HG03439 (cell line): ENCODE results near the gene TMEM79.
A peak's percentile ranks its signal among the peaks of the same experiment; 100 is the strongest.

Experiments used
- ATAC-seq: cut with Tn5 transposase; IDR thresholded peaks from one replicate; pipeline ENCODE4 v1.9.1; 2021; ENCODE audit warnings: mild to moderate bottlenecking, moderate library complexity; ENCODE audit not compliant: unreplicated experiment

The TMEM79 gene

GRCh38 chr1:156262461-156263287, 21.5 kb upstream of the TMEM79 start:
- no peak for ATAC-seq

DNA sequence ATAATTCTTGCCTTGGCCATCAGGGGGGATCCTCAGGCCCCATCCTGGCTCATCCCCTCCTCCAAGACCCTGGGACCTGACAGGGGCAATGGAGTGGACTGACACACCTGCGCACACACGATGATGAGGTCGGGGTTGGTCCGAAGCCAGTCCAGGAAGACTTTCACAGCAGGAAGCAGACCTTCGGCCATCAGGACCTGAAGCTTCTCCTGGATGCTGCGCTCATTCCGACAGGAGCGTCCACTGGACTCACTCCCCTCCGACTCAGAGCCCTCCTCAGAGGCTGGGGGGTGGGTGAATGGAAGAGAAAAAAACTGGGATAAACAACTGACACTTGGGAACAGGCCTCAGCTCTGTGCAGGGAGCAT, 20.9 kb upstream of the TMEM79 start:
- ATAC-seq, result no peak

DNA sequence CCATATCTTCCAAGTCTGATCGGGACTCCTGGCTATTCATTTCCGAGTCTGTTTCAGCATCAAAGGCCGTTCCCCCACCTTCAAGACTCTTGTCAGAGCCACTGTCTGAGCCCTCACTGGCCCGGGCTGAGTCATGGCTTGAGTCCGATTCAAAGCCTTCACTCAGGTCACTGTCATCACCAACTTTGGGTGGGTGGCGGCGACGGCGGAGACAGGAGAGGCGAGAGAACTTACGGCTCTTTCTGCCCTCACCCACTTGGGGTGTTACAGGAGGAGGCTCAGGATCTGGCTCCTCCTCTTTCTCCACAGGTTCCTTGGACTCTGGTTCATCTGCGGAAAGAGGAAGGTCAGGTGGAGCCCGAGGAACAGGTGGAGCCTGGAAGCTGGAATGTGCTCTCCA, 18.1 kb upstream of the TMEM79 start:
- no peak for ATAC-seq

DNA sequence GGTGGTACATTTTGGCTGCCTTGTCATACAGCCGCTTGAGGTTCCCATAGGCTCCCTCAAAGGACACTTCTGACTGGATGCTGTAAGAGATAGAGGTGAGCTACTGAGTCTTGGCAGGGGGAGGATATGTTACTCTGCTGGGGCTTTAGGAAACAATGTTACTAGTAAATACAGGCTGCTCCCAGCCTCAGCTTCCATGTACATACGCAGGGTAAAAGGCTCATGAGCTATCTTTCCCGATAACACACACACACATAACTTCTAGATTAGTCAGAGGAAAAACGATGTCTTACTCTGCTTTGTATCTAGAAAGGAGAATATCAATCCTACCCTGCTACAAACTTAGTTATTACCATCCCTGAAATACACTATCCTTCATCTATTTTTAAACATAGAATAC, 15.8 kb upstream of the TMEM79 start:
- no peak for ATAC-seq

DNA sequence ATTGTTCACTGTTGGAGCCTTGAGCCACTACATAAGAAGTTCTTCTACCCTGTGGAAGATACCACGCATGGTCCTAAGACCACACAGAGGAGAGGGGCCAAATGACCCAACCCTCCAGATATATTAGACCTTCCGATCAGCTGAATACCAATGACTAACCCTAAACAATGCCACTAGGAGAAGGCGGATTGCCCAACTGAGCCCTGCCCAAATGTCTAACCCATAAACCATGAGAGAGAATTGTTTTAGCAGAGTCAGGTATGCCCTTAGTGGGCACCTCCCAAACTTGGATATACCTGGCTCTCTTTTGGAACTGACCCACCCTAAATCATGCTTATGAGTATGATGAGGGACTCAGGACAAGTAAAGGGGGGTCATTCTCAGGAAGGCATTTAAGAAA, 13.8 kb upstream of the TMEM79 start:
- ATAC-seq, result no peak

GRCh38 chr1:156276532-156276931, 7.6 kb upstream of the TMEM79 start:
- ATAC-seq, result no peak

DNA sequence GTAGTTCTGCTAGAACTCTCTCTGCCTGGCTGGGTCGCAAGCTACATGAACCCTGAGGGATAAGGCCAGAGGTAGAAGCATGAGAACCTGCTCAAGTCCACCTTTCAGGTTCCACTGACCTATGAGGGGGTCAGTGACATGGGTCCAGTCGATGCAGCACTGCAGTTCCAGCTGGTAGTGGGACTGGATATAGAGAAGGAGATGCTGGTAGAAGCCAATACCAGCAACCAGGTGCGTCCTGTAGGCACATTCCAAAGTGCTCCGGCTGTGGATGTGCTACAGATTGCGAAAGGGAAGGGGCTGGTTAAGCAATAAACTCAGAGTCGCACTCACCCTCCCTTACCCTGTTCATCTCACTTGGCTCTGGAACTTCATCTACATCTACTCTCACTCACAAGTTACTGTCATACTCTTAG, 7.2 kb upstream of the TMEM79 start:
- no peak for ATAC-seq

- no peak for ATAC-seq
Observed at GRCh38 chr1:156279837-156280236, 4.3 kb upstream of the TMEM79 start.

DNA sequence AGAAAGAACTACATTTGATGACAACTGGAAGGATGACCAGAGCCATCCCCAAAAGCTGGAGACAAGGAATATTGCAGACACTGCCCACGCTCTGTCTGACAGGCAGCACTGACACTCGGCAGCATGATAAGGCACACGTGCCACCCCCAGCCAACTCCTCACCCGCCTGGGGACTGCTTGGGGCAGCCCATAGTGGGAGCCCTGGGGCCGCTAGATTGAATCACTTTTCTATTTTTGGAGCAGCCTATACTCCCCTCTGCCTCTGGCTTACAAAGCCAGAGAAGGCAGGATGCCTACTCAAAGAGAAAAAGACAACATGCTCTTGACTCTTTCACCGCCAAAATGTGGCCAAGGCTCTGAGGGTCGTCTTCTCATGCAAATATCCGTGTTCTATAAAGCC, 2.8 kb upstream of the TMEM79 start:
- no peak for ATAC-seq

DNA sequence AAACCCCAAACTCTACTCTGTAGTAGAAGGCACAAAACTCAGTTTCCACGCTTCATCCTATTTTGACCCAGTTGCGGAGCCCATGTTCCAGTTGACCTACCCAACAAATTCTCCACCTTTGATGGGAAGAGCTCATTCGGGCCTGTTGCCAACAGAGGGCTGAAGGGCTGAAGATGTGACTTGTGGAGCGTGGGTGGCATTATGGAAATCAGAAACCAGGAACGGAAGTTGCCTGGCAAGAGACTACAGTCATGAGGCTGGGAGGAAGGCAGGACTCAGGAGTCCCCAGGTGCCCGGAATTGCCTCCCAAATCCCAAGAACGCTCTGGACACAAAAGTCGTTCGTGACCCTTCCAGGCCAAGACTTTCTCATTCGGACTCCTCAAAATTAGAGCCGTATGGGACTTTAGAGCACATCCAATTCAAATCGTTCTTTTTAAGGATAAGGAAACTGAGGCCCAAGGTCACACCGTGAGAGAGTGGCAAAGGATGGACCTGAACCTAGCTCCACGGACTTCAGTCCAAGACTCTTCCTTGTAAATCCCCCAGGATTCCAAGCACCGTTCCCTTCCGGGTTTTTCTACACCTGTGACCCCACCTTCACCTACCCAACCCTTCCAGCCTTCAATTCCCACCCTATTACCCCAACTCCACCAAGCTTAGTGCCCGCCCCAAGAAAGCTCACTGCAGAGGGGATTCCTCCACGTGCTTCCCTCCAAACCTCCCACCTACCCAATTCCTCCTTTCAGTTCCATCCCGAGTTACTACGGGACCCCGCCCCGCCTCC, 2.2 kb upstream of the TMEM79 start:
- peak; percentile 11 for ATAC-seq

GRCh38 chr1:156282479-156283222, 1.5 kb upstream of the TMEM79 start, which contains the start of gene SMG5:
Gene SMG5 (minus strand): TSS chr1:156282825. CDS start chr1:156282680, 145 bp downstream.
- ATAC-seq, result peak; percentile 78

GRCh38 chr1:156283521-156283920, 604 bp upstream of the TMEM79 start:
- ATAC-seq, result no peak

DNA sequence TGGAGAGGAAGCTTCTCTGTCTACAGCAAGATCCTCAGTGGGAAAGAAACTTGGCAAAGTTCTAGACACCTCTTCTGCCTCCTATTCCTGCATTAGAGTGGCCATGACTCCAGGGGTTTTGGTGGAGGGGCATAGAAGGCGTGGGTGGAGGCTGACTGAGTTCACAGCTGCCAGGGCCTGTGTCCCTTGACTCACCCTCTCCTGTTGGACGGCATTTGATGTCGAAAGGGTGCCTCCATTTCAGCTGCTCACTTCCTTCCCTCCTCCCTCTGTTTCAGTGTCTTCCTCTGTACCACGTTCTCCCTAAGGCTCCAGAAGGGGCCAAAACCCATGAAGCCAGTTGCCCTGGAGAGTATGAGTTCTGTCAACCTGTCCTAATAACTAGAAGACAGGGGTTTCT, 632 bp downstream of the TMEM79 start:
- ATAC-seq, result no peak

- ATAC-seq, result no peak
Observed at GRCh38 chr1:156285437-156285836, 1.3 kb downstream of the TMEM79 start.

- ATAC-seq, result no peak
Observed at GRCh38 chr1:156286061-156286460, 1.9 kb downstream of the TMEM79 start.

GRCh38 chr1:156289857-156290256, 5.7 kb downstream of the TMEM79 start:
- ATAC-seq, result no peak

GRCh38 chr1:156291226-156292061, 7.3 kb downstream of the TMEM79 start:
- no peak for ATAC-seq

- no peak for ATAC-seq
Observed at GRCh38 chr1:156293098-156293434, 8.9 kb downstream of the TMEM79 start.

- ATAC-seq, result no peak
Observed at GRCh38 chr1:156293895-156294294, 9.8 kb downstream of the TMEM79 start.

- ATAC-seq, result no peak
Observed at GRCh38 chr1:156295391-156295947, 11.3 kb downstream of the TMEM79 start, which contains the start of gene GLMP. Gene GLMP (minus strand): TSS chr1:156295679. CDS start chr1:156295645, 34 bp downstream.
